Uterus (tissue), 2 donors: ENCODE data around the gene GFPT2.

Source experiments
- CTCF ChIP-seq, 4 experiments: fragments of 200-600 bp in 2 of 4; fragments of 450-650 bp in 2 of 4; sonication (generic) in 2 of 4; IDR thresholded peaks; one replicate each; pipeline ENCODE4 v1.5.1; 2016 to 2019; ENCODE audit warnings: antibody characterized with exemption in 4 of 4, mild to moderate bottlenecking in 2 of 4, moderate library complexity in 1 of 4
- POLR2A ChIP-seq, 2 donors: fragments of 450-650 bp; IDR thresholded peaks; one replicate each; pipeline ENCODE4 v1.6.1; 2016; ENCODE audit warnings: antibody characterized with exemption in 2 of 2, mild to moderate bottlenecking in 1 of 2, moderate library complexity in 1 of 2

GRCh38 chr5:180350711-180351465 lies 2.2 kb downstream of the GFPT2 start:
- no peak for TF ChIP-seq CTCF (IDR thresholded peaks at IDR 0.05)
- TF ChIP-seq POLR2A (IDR thresholded peaks at IDR 0.05): no peak
